ENCODE data around the gene KIF1C.
A peak's percentile ranks its signal among the peaks of the same experiment; 100 is the strongest.
"Not testable (repeated sequence)": the region's sequence is repeated elsewhere in the genome, so short reads cannot be mapped to it uniquely, and the experiment has no call there.

The KIF1C gene

GRCh38 chr17:5002121-5002788 lies 4.5 kb downstream of the KIF1C start:
- DNase-seq (ENCODE audit: low read depth): no peak

DNA sequence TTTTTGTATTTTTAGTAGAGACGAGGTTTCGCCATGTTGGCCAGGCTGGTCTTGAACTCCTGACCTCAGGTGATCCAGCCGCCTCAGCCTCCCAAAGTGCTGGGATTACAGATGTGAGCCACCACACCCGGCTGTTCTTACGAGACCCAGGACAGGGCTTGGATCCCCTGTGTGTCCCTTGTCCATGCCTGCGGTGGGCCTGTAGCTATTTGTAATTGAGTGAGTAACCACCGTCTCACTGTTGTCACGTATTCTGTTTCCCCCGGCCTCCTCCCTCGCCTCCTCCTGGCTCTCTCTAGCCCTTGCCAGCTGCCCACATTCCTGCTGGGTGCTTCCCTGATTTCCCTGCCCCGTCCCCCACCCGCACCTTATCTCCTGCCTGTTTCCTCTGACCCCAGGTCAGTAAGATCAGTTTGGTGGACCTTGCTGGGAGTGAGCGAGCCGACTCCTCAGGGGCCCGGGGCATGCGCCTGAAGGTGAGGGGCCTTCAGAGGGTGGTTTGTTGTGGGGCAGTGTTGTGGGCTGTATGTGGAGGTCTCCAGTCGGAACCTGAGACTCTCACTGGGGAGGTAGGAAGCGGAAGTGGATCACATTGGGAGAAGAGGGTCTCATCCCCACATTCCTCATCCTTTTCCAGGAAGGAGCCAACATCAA lies 5.6 kb downstream of the KIF1C start:
- no peak for DNase-seq (ENCODE audit: low read depth)

- peak; percentile 91 for DNase-seq (ENCODE audit: low read depth)
Observed at GRCh38 chr17:5011928-5012327, 14.2 kb downstream of the KIF1C start.

GRCh38 chr17:5014357-5014756 lies 16.6 kb downstream of the KIF1C start:
- no peak for DNase-seq (ENCODE audit: low read depth)

DNA sequence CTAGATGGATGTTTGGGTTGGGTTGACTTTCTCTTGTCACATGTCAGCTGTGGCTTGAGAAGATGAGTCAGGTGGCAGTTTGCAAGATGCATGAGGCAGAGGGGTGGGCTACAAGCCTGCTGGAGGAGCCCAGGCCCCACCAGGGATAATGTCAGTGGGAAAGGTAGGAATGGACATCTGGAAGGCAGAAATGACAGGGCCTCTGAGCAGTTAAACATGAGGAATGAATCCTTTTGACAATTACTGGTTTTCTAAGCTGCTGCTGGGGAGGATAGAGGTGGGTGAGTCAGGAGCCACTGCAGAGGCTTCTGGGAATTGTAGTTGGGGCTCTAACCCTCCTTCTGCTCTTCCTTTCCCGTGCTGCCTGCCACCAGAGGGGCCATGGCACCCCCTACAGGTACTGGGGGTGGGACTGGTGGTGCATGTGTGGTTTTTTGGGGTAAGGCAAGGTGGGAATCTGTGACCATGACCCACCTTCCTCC lies 21.8 kb downstream of the KIF1C start:
- DNase-seq (ENCODE audit: low read depth): peak; percentile 15

DNA sequence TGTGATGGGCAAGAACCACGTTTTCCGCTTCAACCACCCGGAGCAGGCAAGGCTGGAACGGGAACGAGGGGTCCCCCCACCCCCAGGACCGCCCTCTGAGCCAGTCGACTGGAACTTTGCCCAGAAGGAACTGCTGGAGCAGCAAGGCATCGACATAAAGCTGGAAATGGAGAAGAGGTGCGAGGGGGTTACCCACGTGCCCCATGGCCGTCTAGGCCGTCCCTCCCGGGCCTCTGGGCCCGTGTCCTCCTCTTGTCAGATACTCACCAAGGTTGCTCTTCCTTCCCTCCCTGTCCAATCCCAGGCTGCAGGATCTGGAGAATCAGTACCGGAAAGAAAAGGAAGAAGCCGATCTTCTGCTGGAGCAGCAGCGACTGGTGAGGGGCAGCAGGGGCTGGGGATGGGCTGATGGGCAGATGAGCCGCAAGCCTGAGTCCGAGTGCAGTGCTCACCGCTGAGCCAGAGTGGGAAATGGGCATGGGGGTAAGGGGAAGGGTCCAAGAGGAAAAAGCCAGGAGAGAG lies 22.8 kb downstream of the KIF1C start:
- no peak for DNase-seq (ENCODE audit: low read depth)

DNA sequence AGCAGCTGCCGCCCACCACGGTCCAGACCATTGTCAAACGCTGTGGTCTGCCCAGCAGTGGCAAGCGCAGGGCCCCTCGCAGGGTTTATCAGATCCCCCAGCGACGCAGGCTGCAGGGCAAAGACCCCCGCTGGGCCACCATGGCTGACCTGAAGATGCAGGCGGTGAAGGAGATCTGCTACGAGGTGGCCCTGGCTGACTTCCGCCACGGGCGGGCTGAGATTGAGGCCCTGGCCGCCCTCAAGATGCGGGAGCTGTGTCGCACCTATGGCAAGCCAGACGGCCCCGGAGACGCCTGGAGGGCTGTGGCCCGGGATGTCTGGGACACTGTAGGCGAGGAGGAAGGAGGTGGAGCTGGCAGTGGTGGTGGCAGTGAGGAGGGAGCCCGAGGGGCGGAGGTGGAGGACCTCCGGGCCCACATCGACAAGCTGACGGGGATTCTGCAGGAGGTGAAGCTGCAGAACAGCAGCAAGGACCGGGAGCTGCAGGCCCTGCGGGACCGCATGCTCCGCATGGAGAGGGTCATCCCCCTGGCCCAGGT lies 24.5 kb downstream of the KIF1C start:
- no peak for DNase-seq (ENCODE audit: low read depth)

- DNase-seq (ENCODE audit: low read depth): no peak
Observed at GRCh38 chr17:5023588-5024147, 25.9 kb downstream of the KIF1C start.

GRCh38 chr17:5024604-5025003 lies 26.9 kb downstream of the KIF1C start:
- DNase-seq (ENCODE audit: low read depth): no peak

DNA sequence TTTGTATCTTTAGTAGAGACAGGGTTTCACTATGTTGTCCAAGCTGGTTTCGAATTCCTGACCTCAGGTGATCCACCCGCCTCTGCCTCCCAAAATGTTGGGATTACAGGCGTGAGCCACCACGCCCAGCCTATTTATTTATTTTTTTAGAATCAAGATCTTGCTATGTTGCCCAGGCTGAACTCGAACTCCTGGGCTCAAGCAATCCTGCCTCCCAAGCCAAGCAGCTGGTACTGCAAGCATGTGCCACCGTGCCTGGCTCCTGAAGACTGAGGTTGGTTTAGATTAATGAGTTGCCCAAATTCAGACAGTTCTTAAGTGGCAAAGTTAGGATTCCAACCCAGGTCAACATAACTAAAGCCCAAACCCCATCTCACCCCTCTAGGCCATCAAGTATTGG lies 29.5 kb downstream of the KIF1C start:
- no peak for DNase-seq (ENCODE audit: low read depth)

- no peak for DNase-seq (ENCODE audit: low read depth)
Observed at GRCh38 chr17:5027916-5028315, 30.2 kb downstream of the KIF1C start.

GRCh38 chr17:5030168-5030567 lies 32.4 kb downstream of the KIF1C start:
- not testable (repeated sequence) for DNase-seq (ENCODE audit: low read depth)

DNA sequence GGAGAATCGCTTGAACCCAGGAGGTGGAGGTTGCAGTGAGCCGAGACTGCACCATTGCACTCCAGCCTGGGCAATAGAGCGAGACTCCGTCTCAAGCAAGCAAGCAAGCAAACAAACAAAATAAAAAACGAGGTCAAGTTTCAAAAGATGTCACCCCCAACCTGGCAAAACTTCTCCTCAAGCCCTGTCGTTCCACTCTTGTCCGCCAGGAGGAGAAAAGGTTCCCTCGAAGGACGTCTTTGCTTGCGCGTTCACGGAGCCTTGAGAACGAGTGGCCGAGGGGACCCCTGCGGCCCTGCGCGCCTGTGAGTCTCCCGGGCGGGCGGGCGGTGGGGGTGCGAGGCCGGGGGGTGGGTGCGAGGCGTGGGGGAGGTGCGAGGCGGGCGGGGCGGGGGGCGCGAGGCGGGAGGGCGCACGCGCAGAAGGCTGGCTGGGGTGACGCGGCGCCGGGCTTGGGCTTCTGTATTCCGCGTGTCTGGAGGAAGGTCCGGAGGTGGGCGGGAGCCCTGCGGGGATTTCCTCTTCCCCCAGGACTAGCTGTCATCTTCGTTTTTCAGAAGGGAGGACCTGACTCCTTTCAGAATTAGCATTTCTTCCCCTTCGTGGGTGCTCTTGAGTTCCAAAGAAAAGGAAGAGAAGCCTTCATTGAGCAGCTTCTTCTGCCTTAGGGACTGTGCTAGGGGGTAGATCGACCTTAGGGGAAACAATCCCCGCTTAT lies 33.8 kb downstream of the KIF1C start:
- DNase-seq (ENCODE audit: low read depth): peak; percentile 74

GRCh38 chr17:5032865-5033264 lies 35.1 kb downstream of the KIF1C start:
- no peak for DNase-seq (ENCODE audit: low read depth)

DNA sequence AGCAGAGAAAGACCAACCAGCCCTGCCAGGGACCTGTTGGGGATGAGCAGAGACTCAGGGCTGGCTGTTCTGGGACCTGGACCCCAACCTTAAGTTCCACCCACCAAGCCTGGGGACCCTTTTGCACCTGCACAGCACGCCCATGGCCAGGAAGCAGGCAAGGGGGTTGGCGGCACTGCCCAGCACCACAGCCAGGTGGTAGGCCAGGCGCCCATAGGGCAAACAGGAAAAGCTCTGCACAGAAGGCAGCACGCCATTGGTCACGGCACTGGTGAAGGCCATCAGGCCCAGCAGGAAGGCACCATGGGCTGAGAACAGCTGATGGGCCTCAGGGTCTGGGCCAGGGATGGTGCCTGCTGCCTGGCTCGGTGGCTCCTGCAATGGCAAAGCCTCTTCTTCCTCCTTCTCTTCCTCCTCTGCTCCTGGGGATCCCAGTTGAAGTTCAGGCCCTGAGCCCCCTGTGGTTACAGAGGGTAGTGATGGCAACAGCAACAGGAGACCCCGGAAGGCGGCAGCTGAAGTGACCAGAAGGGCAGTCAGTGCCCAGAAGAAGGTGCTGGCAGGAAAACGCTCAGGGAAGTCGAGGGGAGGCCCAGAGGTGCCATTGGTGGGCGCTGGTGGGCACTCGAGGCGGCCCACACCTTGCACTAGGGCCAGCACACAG lies 35.7 kb downstream of the KIF1C start:
- no peak for DNase-seq (ENCODE audit: low read depth)

- no peak for DNase-seq (ENCODE audit: low read depth)
Observed at GRCh38 chr17:5034063-5034462, 36.3 kb downstream of the KIF1C start.

DNA sequence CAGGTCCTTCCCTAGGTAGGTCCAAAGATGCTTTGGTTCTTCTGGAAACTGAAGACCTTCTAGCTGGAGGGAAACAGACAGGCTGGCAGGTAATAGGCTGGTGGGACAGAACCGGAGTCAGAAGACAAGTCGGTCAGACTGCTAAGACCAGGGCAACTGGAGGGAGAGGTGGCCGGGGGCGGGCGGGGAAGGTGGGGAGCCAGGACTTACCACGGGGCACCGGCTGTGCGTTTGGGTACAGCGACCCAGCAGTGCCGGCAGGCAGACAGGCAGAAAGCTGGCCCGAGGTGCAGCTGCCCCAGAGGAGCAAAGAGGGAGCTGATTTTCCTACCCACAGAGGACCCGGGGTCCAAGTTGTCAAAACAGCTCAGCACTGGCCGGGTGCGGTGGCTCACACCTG lies 36.9 kb downstream of the KIF1C start:
- DNase-seq (ENCODE audit: low read depth): no peak

GRCh38 chr17:5035315-5035714 lies 37.6 kb downstream of the KIF1C start, which contains the start of gene SLC52A1:
Gene SLC52A1, minus strand, starts transcription at chr17:5035426. Its CDS starts 820 bp downstream, at chr17:5034606.
- DNase-seq (ENCODE audit: low read depth): no peak

GRCh38 chr17:5042157-5043022 lies 44.6 kb downstream of the KIF1C start:
- no peak for DNase-seq (ENCODE audit: low read depth)

- DNase-seq (ENCODE audit: low read depth): no peak
Observed at GRCh38 chr17:5043524-5043923, 45.8 kb downstream of the KIF1C start.

GRCh38 chr17:5044630-5045029 lies 46.9 kb downstream of the KIF1C start:
- DNase-seq (ENCODE audit: low read depth): no peak

Data from iris pigment epithelial cell (primary cell).